ENCODE data around the gene HMOX1. TPM values are rescaled to one million over a fixed set of nuclear protein-coding genes. Genes with fewer than 3 reads are reported as not detected.
A peak's percentile ranks its signal among the peaks of the same experiment; 100 is the strongest.

The HMOX1 gene
- total RNA-seq, 1 experiment from 2014 or later = 12.1 TPM

DNA sequence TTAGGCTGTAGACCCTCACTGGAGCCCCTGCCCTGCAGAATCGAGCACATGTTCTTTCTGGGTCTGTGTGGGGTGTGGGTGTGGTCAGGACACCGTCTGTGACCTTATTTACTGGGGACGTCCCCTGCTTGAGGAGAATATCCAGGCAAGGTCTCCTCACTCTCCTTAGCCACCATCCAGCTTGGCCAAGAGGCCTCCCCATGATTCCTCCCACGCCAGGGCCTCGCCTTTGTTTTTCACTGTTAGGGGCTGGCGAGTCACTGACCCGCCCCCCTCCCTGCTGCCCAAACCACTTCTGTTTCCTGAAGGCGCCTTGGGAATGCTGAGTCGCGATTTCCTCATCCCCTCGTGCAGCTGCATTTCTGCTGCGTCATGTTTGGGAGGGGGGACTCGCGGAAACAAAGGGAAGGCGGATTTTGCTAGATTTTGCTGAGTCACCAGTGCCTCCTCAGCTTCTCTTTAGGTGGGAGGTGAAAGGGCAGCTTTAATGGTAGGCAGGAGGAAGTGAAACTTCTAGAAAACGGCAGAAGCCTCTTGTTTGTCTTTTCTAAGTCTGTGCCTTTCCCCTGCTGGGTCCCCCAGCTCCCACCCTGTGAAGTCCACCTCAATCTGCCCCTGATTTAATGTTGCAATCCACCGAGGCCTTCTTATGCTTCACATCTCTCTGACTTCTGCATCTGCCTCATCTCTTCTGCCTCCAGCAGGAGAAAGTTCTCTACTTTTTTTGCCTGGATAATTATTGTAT, 4.0 kb upstream of the HMOX1 start (continued):
- TF ChIP-seq, protein P1, sequence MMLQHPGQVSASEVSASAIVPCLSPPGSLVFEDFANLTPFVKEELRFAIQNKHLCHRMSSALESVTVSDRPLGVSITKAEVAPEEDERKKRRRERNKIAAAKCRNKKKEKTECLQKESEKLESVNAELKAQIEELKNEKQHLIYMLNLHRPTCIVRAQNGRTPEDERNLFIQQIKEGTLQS (CRISPR knock-in tag; conservative IDR thresholded peaks at IDR 0.05) = peak; percentile 90
- TF ChIP-seq SMAD3 (CRISPR knock-in tag; IDR thresholded peaks at IDR 0.05; ENCODE audit: borderline replicate concordance) = 0 out of 2 replicates have a peak, but pooled peaks have one; percentile 6
- peak; percentile 97 for TF ChIP-seq MAX (CRISPR knock-in tag; IDR thresholded peaks at IDR 0.05)
- TF ChIP-seq ZNF671 (CRISPR knock-in tag; IDR thresholded peaks at IDR 0.05) = no peak
- no peak for TF ChIP-seq ZBTB21 (CRISPR knock-in tag; IDR thresholded peaks at IDR 0.05; ENCODE audit: borderline replicate concordance)
- TF ChIP-seq GABPB1 (CRISPR knock-in tag; IDR thresholded peaks at IDR 0.05) = peak; percentile 84
- peak; percentile 96; the same call in 1 of the 2 replicates for TF ChIP-seq TEAD1 (CRISPR knock-in tag; IDR thresholded peaks at IDR 0.05)
- TF ChIP-seq, protein P2, sequence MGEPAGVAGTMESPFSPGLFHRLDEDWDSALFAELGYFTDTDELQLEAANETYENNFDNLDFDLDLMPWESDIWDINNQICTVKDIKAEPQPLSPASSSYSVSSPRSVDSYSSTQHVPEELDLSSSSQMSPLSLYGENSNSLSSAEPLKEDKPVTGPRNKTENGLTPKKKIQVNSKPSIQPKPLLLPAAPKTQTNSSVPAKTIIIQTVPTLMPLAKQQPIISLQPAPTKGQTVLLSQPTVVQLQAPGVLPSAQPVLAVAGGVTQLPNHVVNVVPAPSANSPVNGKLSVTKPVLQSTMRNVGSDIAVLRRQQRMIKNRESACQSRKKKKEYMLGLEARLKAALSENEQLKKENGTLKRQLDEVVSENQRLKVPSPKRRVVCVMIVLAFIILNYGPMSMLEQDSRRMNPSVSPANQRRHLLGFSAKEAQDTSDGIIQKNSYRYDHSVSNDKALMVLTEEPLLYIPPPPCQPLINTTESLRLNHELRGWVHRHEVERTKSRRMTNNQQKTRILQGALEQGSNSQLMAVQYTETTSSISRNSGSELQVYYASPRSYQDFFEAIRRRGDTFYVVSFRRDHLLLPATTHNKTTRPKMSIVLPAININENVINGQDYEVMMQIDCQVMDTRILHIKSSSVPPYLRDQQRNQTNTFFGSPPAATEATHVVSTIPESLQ (CRISPR knock-in tag; IDR thresholded peaks at IDR 0.05) = no peak
- TF ChIP-seq, protein P3, sequence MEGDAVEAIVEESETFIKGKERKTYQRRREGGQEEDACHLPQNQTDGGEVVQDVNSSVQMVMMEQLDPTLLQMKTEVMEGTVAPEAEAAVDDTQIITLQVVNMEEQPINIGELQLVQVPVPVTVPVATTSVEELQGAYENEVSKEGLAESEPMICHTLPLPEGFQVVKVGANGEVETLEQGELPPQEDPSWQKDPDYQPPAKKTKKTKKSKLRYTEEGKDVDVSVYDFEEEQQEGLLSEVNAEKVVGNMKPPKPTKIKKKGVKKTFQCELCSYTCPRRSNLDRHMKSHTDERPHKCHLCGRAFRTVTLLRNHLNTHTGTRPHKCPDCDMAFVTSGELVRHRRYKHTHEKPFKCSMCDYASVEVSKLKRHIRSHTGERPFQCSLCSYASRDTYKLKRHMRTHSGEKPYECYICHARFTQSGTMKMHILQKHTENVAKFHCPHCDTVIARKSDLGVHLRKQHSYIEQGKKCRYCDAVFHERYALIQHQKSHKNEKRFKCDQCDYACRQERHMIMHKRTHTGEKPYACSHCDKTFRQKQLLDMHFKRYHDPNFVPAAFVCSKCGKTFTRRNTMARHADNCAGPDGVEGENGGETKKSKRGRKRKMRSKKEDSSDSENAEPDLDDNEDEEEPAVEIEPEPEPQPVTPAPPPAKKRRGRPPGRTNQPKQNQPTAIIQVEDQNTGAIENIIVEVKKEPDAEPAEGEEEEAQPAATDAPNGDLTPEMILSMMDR (IDR thresholded peaks at IDR 0.05) = no peak
- no peak for TF ChIP-seq MLX (CRISPR knock-in tag; IDR thresholded peaks at IDR 0.05)
- peak; percentile 58; the same call in 1 of the 2 replicates for TF ChIP-seq ZNF281 (CRISPR knock-in tag; IDR thresholded peaks at IDR 0.05)
- no peak for TF ChIP-seq KAT7 (CRISPR knock-in tag; IDR thresholded peaks at IDR 0.05; ENCODE audit: borderline replicate concordance)
- TF ChIP-seq NR3C1 (CRISPR knock-in tag; conservative IDR thresholded peaks at IDR 0.05; ENCODE audit: low read depth) = no peak
- TF ChIP-seq, protein P4, sequence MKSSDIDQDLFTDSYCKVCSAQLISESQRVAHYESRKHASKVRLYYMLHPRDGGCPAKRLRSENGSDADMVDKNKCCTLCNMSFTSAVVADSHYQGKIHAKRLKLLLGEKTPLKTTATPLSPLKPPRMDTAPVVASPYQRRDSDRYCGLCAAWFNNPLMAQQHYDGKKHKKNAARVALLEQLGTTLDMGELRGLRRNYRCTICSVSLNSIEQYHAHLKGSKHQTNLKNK (CRISPR knock-in tag; IDR thresholded peaks at IDR 0.05) = no peak
- TF ChIP-seq, protein P5, sequence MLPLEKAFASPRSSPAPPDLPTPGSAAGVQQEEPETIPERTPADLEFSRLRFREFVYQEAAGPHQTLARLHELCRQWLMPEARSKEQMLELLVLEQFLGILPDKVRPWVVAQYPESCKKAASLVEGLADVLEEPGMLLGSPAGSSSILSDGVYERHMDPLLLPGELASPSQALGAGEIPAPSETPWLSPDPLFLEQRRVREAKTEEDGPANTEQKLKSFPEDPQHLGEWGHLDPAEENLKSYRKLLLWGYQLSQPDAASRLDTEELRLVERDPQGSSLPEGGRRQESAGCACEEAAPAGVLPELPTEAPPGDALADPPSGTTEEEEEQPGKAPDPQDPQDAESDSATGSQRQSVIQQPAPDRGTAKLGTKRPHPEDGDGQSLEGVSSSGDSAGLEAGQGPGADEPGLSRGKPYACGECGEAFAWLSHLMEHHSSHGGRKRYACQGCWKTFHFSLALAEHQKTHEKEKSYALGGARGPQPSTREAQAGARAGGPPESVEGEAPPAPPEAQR (CRISPR knock-in tag; IDR thresholded peaks at IDR 0.05) = no peak
- no peak for TF ChIP-seq ZNF416 (CRISPR knock-in tag; IDR thresholded peaks at IDR 0.05)
- TF ChIP-seq, protein P6, sequence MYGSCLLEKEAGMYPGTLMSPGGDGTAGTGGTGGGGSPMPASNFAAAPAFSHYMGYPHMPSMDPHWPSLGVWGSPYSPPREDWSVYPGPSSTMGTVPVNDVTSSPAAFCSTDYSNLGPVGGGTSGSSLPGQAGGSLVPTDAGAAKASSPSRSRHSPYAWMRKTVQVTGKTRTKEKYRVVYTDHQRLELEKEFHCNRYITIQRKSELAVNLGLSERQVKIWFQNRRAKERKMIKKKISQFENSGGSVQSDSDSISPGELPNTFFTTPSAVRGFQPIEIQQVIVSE (CRISPR knock-in tag; IDR thresholded peaks at IDR 0.05; ENCODE audit: borderline replicate concordance) = no peak
- TF ChIP-seq STAT6 (CRISPR knock-in tag; conservative IDR thresholded peaks at IDR 0.05; ENCODE audit: low read depth) = no peak
- TF ChIP-seq ZNF423 (CRISPR knock-in tag; IDR thresholded peaks at IDR 0.05) = 0 out of 2 replicates have a peak, but pooled peaks have one; percentile 18
- TF ChIP-seq ZNF317 (CRISPR knock-in tag; IDR thresholded peaks at IDR 0.05; ENCODE audit: borderline replicate concordance, low read depth) = no peak
- peak; percentile 15; the same call in 1 of the 2 replicates for TF ChIP-seq NR2C2 (CRISPR knock-in tag; IDR thresholded peaks at IDR 0.05)
- TF ChIP-seq ZNF121 (CRISPR knock-in tag; IDR thresholded peaks at IDR 0.05) = no peak

Measured in WTC11 (cell line).